Ishikawa (cell line): ENCODE measurements around the gene DGKI.

Experiments
- CEBPB ChIP-seq: IDR thresholded peaks from 2 replicates; pipeline ENCODE4 v1.6.1; 2012
- EGR1 ChIP-seq: IDR thresholded peaks from 2 replicates; pipeline ENCODE4 v1.6.1; 2012
- EP300 ChIP-seq: IDR thresholded peaks from 2 replicates; pipeline ENCODE4 v1.6.1; 2012; ENCODE audit warnings: borderline replicate concordance
- FOXM1 ChIP-seq: IDR thresholded peaks from 2 replicates; pipeline ENCODE4 v1.6.1; 2012; ENCODE audit warnings: low read depth, borderline replicate concordance
- NFIC ChIP-seq: IDR thresholded peaks from 2 replicates; pipeline ENCODE4 v1.6.1; 2012
- RAD21 ChIP-seq: IDR thresholded peaks from 2 replicates; pipeline ENCODE4 v1.6.1; 2012; ENCODE audit warnings: low read depth
- TAF1 ChIP-seq: IDR thresholded peaks from 2 replicates; pipeline ENCODE4 v1.6.1; 2012; ENCODE audit warnings: low read depth, mild to moderate bottlenecking
- TCF12 ChIP-seq: IDR thresholded peaks from 2 replicates; pipeline ENCODE4 v1.6.1; 2012; ENCODE audit warnings: low read depth
- YY1 ChIP-seq: IDR thresholded peaks from 2 replicates; pipeline ENCODE4 v1.6.1; 2012; ENCODE audit warnings: low read depth
- TF ChIP-seq, protein P1 (sequence below): IDR thresholded peaks from 2 replicates; pipeline ENCODE4 v1.6.1; 2012
- TF ChIP-seq, protein P2 (sequence below): IDR thresholded peaks from 2 replicates; pipeline ENCODE4 v1.6.1; 2012

DNA sequence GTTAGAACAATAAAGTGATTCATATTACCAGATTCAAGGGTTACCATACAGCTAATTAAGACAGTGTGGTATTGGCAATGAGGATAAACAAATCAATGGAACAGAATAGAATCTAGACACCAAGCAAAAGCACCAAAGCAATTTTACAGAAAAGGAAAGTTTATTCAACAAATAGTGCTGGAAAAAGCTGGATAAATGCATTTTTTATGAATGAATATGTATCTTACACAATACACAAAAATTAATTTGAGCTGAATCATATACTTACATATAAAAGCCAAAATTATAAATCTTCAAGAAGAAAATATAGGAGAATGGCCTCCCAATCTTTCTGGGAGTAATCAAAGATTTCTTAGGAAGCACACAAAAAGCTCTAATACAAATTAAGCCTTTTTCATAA, 282.8 kb downstream of the DGKI start:
- no peak for TF ChIP-seq CEBPB
- TF ChIP-seq YY1: no peak
- no peak for TF ChIP-seq EGR1
- TF ChIP-seq RAD21: no peak
- no peak for TF ChIP-seq TAF1
- TF ChIP-seq TCF12: no peak
- TF ChIP-seq, protein P1, sequence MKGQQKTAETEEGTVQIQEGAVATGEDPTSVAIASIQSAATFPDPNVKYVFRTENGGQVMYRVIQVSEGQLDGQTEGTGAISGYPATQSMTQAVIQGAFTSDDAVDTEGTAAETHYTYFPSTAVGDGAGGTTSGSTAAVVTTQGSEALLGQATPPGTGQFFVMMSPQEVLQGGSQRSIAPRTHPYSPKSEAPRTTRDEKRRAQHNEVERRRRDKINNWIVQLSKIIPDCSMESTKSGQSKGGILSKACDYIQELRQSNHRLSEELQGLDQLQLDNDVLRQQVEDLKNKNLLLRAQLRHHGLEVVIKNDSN: no peak
- TF ChIP-seq FOXM1: no peak
- TF ChIP-seq, protein P2, sequence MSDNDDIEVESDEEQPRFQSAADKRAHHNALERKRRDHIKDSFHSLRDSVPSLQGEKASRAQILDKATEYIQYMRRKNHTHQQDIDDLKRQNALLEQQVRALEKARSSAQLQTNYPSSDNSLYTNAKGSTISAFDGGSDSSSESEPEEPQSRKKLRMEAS: no peak
- TF ChIP-seq EP300: no peak
- no peak for TF ChIP-seq NFIC
